H9 (cell line): ENCODE measurements around the gene ZNF793. TPM values are rescaled to one million over a fixed set of nuclear protein-coding genes. Genes with fewer than 3 reads are reported as not detected.

Source experiments
- DNase-seq: peaks from one replicate; pipeline ENCODE4 v3.0.0-alpha.2; 2017
- H2AFZ ChIP-seq: one replicate; pipeline ENCODE4 v1.6.1; 2013; ENCODE audit warnings: mild to moderate bottlenecking, low read length, control low read depth, moderate library complexity
- H2AK5ac ChIP-seq: 2 replicates; pipeline ENCODE4 v1.6.1; 2013; ENCODE audit warnings: low read length, control low read depth, mixed read lengths; ENCODE audit not compliant: insufficient read length
- H2BK120ac ChIP-seq: one replicate; pipeline ENCODE4 v1.6.1; 2013; ENCODE audit warnings: low read depth, mild to moderate bottlenecking, low read length, control low read depth, inconsistent platforms; ENCODE audit not compliant: poor library complexity, severe bottlenecking
- H2BK12ac ChIP-seq: 2 replicates; pipeline ENCODE4 v1.6.1; 2013; ENCODE audit warnings: low read length, control low read depth, mixed read lengths, low read depth; ENCODE audit not compliant: insufficient read length
- H2BK15ac ChIP-seq: 2 replicates; pipeline ENCODE4 v1.6.1; 2013; ENCODE audit warnings: low read depth, low read length, control low read depth
- H2BK20ac ChIP-seq: one replicate; pipeline ENCODE4 v1.6.1; 2013; ENCODE audit warnings: low read depth, mild to moderate bottlenecking, low read length, control low read depth, inconsistent platforms; ENCODE audit not compliant: poor library complexity, severe bottlenecking
- H2BK5ac ChIP-seq: 2 replicates; pipeline ENCODE4 v1.6.1; 2013; ENCODE audit warnings: low read length, control low read depth, mixed read lengths; ENCODE audit not compliant: insufficient read length
- H3K14ac ChIP-seq: 2 replicates; pipeline ENCODE4 v1.6.1; 2013; ENCODE audit warnings: low read length, control low read depth; ENCODE audit not compliant: insufficient read depth
- H3K18ac ChIP-seq: 2 replicates; pipeline ENCODE4 v1.6.1; 2013; ENCODE audit warnings: low read depth, mild to moderate bottlenecking, mixed read lengths, low read length, control low read depth; ENCODE audit not compliant: insufficient read length
- H3K23ac ChIP-seq: 2 replicates; pipeline ENCODE4 v1.6.1; 2013; ENCODE audit warnings: low read length, control low read depth, mixed read lengths, low read depth; ENCODE audit not compliant: insufficient read length
- H3K23me2 ChIP-seq: 2 replicates; pipeline ENCODE4 v1.6.1; 2013; ENCODE audit warnings: low read depth, mild to moderate bottlenecking, mixed read lengths, low read length, control low read depth; ENCODE audit not compliant: insufficient read length, poor library complexity, severe bottlenecking
- H3K27ac ChIP-seq: 2 replicates; pipeline ENCODE4 v1.5.1; 2013; ENCODE audit warnings: low read length, control low read depth, mixed read lengths, low read depth; ENCODE audit not compliant: insufficient read length
- H3K27me3 ChIP-seq: 2 replicates; pipeline ENCODE4 v1.6.1; 2013; ENCODE audit warnings: low read length, control low read depth, inconsistent platforms; ENCODE audit not compliant: insufficient read depth
- H3K4ac ChIP-seq: 2 replicates; pipeline ENCODE4 v1.6.1; 2013; ENCODE audit warnings: low read depth, mild to moderate bottlenecking, control low read depth, inconsistent platforms, low read length, moderate library complexity
- H3K4me1 ChIP-seq: 2 replicates; pipeline ENCODE4 v1.6.1; 2013; ENCODE audit warnings: low read length, control low read depth, inconsistent platforms; ENCODE audit not compliant: insufficient read depth
- H3K4me2 ChIP-seq: 2 replicates; pipeline ENCODE4 v1.6.1; 2013; ENCODE audit warnings: low read length, control low read depth, mixed read lengths; ENCODE audit not compliant: insufficient read length, insufficient read depth
- H3K56ac ChIP-seq: 2 replicates; pipeline ENCODE4 v1.6.1; 2013; ENCODE audit warnings: low read depth, mild to moderate bottlenecking, mixed read lengths, low read length, control low read depth; ENCODE audit not compliant: insufficient read length
- H3K79me1 ChIP-seq: 2 replicates; pipeline ENCODE4 v1.6.1; 2013; ENCODE audit warnings: low read depth, mild to moderate bottlenecking, moderate library complexity, low read length, control low read depth, inconsistent platforms; ENCODE audit not compliant: insufficient read depth, poor library complexity, severe bottlenecking
- H3K79me2 ChIP-seq: 2 replicates; pipeline ENCODE4 v1.6.1; 2013; ENCODE audit warnings: low read length, control low read depth, inconsistent platforms; ENCODE audit not compliant: insufficient read depth
- H3K9ac ChIP-seq: 2 replicates; pipeline ENCODE4 v1.6.1; 2013; ENCODE audit warnings: low read length, control low read depth, mixed read lengths; ENCODE audit not compliant: insufficient read length; ENCODE audit errors: extremely low read depth
- H3K9me3 ChIP-seq: one replicate; pipeline ENCODE4 v1.6.1; 2013; ENCODE audit warnings: low read depth, low read length, inconsistent platforms; ENCODE audit not compliant: control insufficient read depth
- H3T11ph ChIP-seq: one replicate; pipeline ENCODE4 v1.6.1; 2013; ENCODE audit warnings: mild to moderate bottlenecking, low read length, control low read depth, inconsistent platforms
- H4K20me1 ChIP-seq: one replicate; pipeline ENCODE4 v1.6.1; 2013; ENCODE audit not compliant: control insufficient read depth, insufficient read length, insufficient read depth
- H4K5ac ChIP-seq: 2 replicates; pipeline ENCODE4 v1.6.1; 2013; ENCODE audit warnings: low read depth, mild to moderate bottlenecking, mixed read lengths, low read length, control low read depth; ENCODE audit not compliant: insufficient read length
- H4K8ac ChIP-seq: replicated peaks from 2 replicates; pipeline ENCODE4 v1.6.1; 2013; ENCODE audit warnings: low read length, control low read depth, mixed read lengths, low read depth; ENCODE audit not compliant: insufficient read length
- H4K91ac ChIP-seq: 2 replicates; pipeline ENCODE4 v1.6.1; 2013; ENCODE audit warnings: low read depth, mild to moderate bottlenecking, moderate library complexity, mixed read lengths, low read length, control low read depth; ENCODE audit not compliant: insufficient read length
- H3K27ac Mint-ChIP-seq, 3 experiments: 2 replicates in 2 of 3; 3 replicates in 1 of 3; pipeline ENCODE4 v1.8.0; 2020 to 2021; ENCODE audit warnings: mixed read lengths in 3 of 3, mild to moderate bottlenecking in 1 of 3, moderate library complexity in 1 of 3
- H3K27me3 Mint-ChIP-seq: 2 replicates; pipeline ENCODE4 v1.8.0; 2021; ENCODE audit warnings: low read depth, mild to moderate bottlenecking, moderate library complexity, mixed read lengths
- H3K36me3 Mint-ChIP-seq, 3 experiments: 2 replicates in 2 of 3; 3 replicates in 1 of 3; pipeline ENCODE4 v1.8.0; 2020 to 2021; ENCODE audit warnings: low read depth in 3 of 3, mixed read lengths in 3 of 3; ENCODE audit not compliant: insufficient read depth in 1 of 3
- H3K4me1 Mint-ChIP-seq, 2 experiments: 2 replicates each; pipeline ENCODE4 v1.8.0; 2020; ENCODE audit warnings: mixed read lengths in 2 of 2
- H3K4me3 Mint-ChIP-seq, 2 experiments: 2 replicates in 1 of 2; 3 replicates in 1 of 2; pipeline ENCODE4 v1.8.0; 2020 to 2021; ENCODE audit warnings: mild to moderate bottlenecking in 2 of 2, mixed read lengths in 2 of 2, moderate library complexity in 1 of 2
- H3K9me3 Mint-ChIP-seq, 2 experiments: 2 replicates in 1 of 2; 3 replicates in 1 of 2; pipeline ENCODE4 v1.8.0; 2020; ENCODE audit warnings: mild to moderate bottlenecking in 2 of 2, mixed read lengths in 2 of 2, moderate library complexity in 1 of 2
- WGBS: extraction: QIAGEN DNeasy Blood & Tissue Kit; methylation state at CpG from one replicate; pipeline ENCODE4 v1.1.7; 2013; ENCODE audit warnings: missing lambda C conversion rate, low lambda C conversion rate, mixed read lengths; ENCODE audit not compliant: insufficient read length; ENCODE audit errors: extremely low coverage; 5-methylcytosine and 5-hydroxymethylcytosine counted together
- total RNA-seq: library from RNA; stranded (reverse); gene quantifications from 2 replicates; pipeline ENCODE4 v1.2.1, GENCODE V29; 2021
- TF ChIP-seq, protein P1 (sequence below): fragments of 200-600 bp; sonication (generic); conservative IDR thresholded peaks from 3 replicates; pipeline ENCODE4 v1.8.0; 2021; ENCODE audit warnings: antibody characterized with exemption, mild to moderate bottlenecking

Gene ZNF793
- total RNA-seq, 1 experiment from 2014 or later, result 17.1 TPM

DNA sequence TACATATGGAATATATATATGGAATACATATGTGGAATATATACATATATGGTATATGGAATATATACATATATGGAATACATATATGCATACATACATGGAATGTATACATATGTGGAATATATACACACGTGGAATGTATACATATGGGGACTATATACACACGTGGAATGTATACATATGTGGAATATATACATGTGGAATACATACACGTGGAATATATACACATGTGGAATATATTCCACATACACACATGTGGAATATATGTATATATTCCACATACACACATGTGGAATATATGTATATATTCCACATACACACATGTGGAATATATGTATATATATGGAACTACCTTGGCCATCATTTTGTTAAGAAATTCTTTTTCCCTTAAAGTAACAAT lies 56.8 kb downstream of the ZNF793 start:
- H3K27ac Mint-ChIP-seq, result no peak overlapping the region
- Histone ChIP-seq H3K14ac (no peak overlapping the region), H3K23me2 (no peaks in the 10 kb centered on the region), H3K9me3 (peaks cover 77% of the 10 kb centered on the region), H3K27ac (no peak overlapping the region), H3K23ac (no peak overlapping the region), H3K4ac (no peak overlapping the region), H2AK5ac (no peak overlapping the region), H2AFZ (no peak overlapping the region), H4K91ac (no peak overlapping the region), H3K9ac (no peak overlapping the region), H3T11ph (no peak overlapping the region), H2BK12ac (no peak overlapping the region), H2BK120ac (no peak overlapping the region), H2BK20ac (no peak overlapping the region), H3K4me1 (no peaks in the 10 kb centered on the region), H4K5ac (no peak overlapping the region), H3K18ac (no peak overlapping the region), H3K79me1 (no peaks in the 10 kb centered on the region), H2BK5ac (no peak overlapping the region), H3K79me2 (no peaks in the 10 kb centered on the region), H4K8ac (no peak overlapping the region), H3K56ac (no peak overlapping the region), H4K20me1 (no peaks in the 10 kb centered on the region), H2BK15ac (no peak overlapping the region), H3K27me3 (no peaks in the 10 kb centered on the region), H3K4me2 (no peak overlapping the region)
- TF ChIP-seq, protein P1, sequence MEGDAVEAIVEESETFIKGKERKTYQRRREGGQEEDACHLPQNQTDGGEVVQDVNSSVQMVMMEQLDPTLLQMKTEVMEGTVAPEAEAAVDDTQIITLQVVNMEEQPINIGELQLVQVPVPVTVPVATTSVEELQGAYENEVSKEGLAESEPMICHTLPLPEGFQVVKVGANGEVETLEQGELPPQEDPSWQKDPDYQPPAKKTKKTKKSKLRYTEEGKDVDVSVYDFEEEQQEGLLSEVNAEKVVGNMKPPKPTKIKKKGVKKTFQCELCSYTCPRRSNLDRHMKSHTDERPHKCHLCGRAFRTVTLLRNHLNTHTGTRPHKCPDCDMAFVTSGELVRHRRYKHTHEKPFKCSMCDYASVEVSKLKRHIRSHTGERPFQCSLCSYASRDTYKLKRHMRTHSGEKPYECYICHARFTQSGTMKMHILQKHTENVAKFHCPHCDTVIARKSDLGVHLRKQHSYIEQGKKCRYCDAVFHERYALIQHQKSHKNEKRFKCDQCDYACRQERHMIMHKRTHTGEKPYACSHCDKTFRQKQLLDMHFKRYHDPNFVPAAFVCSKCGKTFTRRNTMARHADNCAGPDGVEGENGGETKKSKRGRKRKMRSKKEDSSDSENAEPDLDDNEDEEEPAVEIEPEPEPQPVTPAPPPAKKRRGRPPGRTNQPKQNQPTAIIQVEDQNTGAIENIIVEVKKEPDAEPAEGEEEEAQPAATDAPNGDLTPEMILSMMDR, result no peak
- peaks cover 87 to 91% of the 10 kb centered on the region in 2 experiments for H3K9me3 Mint-ChIP-seq
- no peaks in the 10 kb centered on the region for H3K27me3 Mint-ChIP-seq
- no peak overlapping the region for H3K4me3 Mint-ChIP-seq
- no peaks in the 10 kb centered on the region for H3K4me1 Mint-ChIP-seq
- peaks cover 67 to 86% (median 86%) of the 10 kb centered on the region in 3 experiments for H3K36me3 Mint-ChIP-seq
- no peak for DNase-seq
- no CpG with 5 or more reads among the region's 3 CpGs for WGBS
